Aorta (tissue), 5 donors: Measurements from ENCODE around the gene CHRNB4. TPM values are rescaled to one million over a fixed set of nuclear protein-coding genes. Genes with fewer than 3 reads are reported as not detected.

Experiments used
- ATAC-seq: fragments of 200-7000 bp; cut with Tn5 transposase; one replicate; pipeline ENCODE4 v1.9.1; 2022; ENCODE audit warnings: moderate library complexity; ENCODE audit not compliant: low FRiP score
- DNase-seq, 2 donors: peaks; one replicate each; pipeline ENCODE4 v3.0.0-alpha.2; 2020
- H3K27ac ChIP-seq, 2 donors: one replicate each; pipeline ENCODE4 v1.5.1; 2013; ENCODE audit warnings: low read length in 2 of 2, mild to moderate bottlenecking in 2 of 2, moderate library complexity in 2 of 2, control low read depth in 1 of 2, inconsistent platforms in 1 of 2, low read depth in 1 of 2
- H3K27me3 ChIP-seq, 2 donors: one replicate each; pipeline ENCODE4 v1.6.1; 2013; ENCODE audit warnings: control low read depth in 1 of 2, low read length in 1 of 2, mild to moderate bottlenecking in 1 of 2, moderate library complexity in 1 of 2; ENCODE audit not compliant: insufficient read depth in 2 of 2, control insufficient read depth in 1 of 2
- H3K36me3 ChIP-seq, 2 donors: one replicate each; pipeline ENCODE4 v1.6.1; 2013; ENCODE audit warnings: control low read depth in 1 of 2, low read length in 1 of 2, mild to moderate bottlenecking in 1 of 2; ENCODE audit not compliant: insufficient read depth in 2 of 2, control insufficient read depth in 1 of 2
- H3K4me1 ChIP-seq, 2 donors: one replicate each; pipeline ENCODE4 v1.6.1; 2013; ENCODE audit warnings: low read length in 2 of 2, control low read depth in 1 of 2, mild to moderate bottlenecking in 1 of 2, moderate library complexity in 1 of 2; ENCODE audit not compliant: insufficient read depth in 2 of 2, control insufficient read depth in 1 of 2
- H3K4me3 ChIP-seq, 2 donors: one replicate each; pipeline ENCODE4 v1.5.1; 2013; ENCODE audit warnings: low read length in 2 of 2, control low read depth in 1 of 2, mild to moderate bottlenecking in 1 of 2
- H3K9me3 ChIP-seq: one replicate; pipeline ENCODE4 v1.6.1; 2013; ENCODE audit warnings: mild to moderate bottlenecking, low read length; ENCODE audit not compliant: control insufficient read depth
- WGBS, 2 donors: extraction: QIAGEN DNeasy Blood & Tissue Kit; methylation state at CpG; one replicate each; pipeline ENCODE4 v1.1.7; 2013; 5-methylcytosine and 5-hydroxymethylcytosine counted together
- intact Hi-C, 2 donors: fragments of 100-400 bp; cut with DNase I; formaldehyde crosslinking; loops; one replicate each; pipeline versions ENCODE4 v1.14.2 to v1.15.0; 2022
- polyA plus RNA-seq, 2 donors: library from polyadenylated mRNA; stranded (reverse); fragments of 200-250 nt; gene quantifications; one replicate each; pipeline ENCODE4 v1.2.3, GENCODE V29; 2013
- total RNA-seq, 2 donors: library from RNA; stranded (reverse); fragmentation: NEBNext Ultra II Directional; extraction: Animal tissue kit (Norgen Biotek cat#: 25700); gene quantifications; one replicate each; pipeline ENCODE4 v1.2.1, GENCODE V29; 2021
- donor health status: healthy with polysubstance abuse.
- donor health status: Bipolar disorder and iron deficiency.
- donor health status: DM: no; HTN: no; CAD: no.
- donor health status: DM: no; HTN: no; CAD: no.
- donor health status: DM: yes; HTN: yes; CAD: no.

The CHRNB4 gene
- total and polyA plus RNA-seq, 4 donors: not detected

GRCh38 chr15:78638658-78639314 is 2.2 kb downstream of the CHRNB4 start:
- no peaks in the 10 kb centered on the region for H3K36me3 ChIP-seq
- no peak for DNase-seq
- 49 to 51% methylated on average over 4 of the region's 4 CpGs for WGBS, 2 donors
- no peak for ATAC-seq
- no peaks in the 10 kb centered on the region for H3K4me1 ChIP-seq
- H3K27ac ChIP-seq: no peak overlapping the region
- H3K27me3 ChIP-seq: no peaks in the 10 kb centered on the region
- intact Hi-C loops: no loop called here
- no peak overlapping the region for H3K4me3 ChIP-seq
- H3K9me3 ChIP-seq: no peaks in the 10 kb centered on the region

- intact Hi-C loops: no loop called here
- no peaks in the 10 kb centered on the region for H3K9me3 ChIP-seq
- H3K27me3 ChIP-seq: no peaks in the 10 kb centered on the region
- H3K27ac ChIP-seq: no peak overlapping the region
- 84 to 88% methylated on average over 4 of the region's 4 CpGs for WGBS, 2 donors
- ATAC-seq: no peak
- H3K4me1 ChIP-seq: no peaks in the 10 kb centered on the region
- no peaks in the 10 kb centered on the region for H3K36me3 ChIP-seq
- H3K4me3 ChIP-seq: no peak overlapping the region
- DNase-seq: no peak
Measured at GRCh38 chr15:78637776-78638435, 3.1 kb downstream of the CHRNB4 start.

- no peaks in the 10 kb centered on the region for H3K4me1 ChIP-seq
- no peak for DNase-seq
- no peaks in the 10 kb centered on the region for H3K27me3 ChIP-seq
- H3K9me3 ChIP-seq: no peaks in the 10 kb centered on the region
- WGBS, 2 donors: 91 to 92% methylated on average over 2 of the region's 2 CpGs
- no peak for ATAC-seq
- intact Hi-C loops: no loop called here
- no peaks in the 10 kb centered on the region for H3K36me3 ChIP-seq
- H3K4me3 ChIP-seq: no peak overlapping the region
- H3K27ac ChIP-seq: no peak overlapping the region
Measured at GRCh38 chr15:78636378-78636859, 4.6 kb downstream of the CHRNB4 start.

- 92 to 93% methylated on average over 10 of the region's 10 CpGs for WGBS, 2 donors
- DNase-seq (no peak), ATAC-seq (no peak)
- no peaks in the 10 kb centered on the region for H3K4me1 ChIP-seq
- H3K27me3 ChIP-seq: no peaks in the 10 kb centered on the region
- intact Hi-C loops: no loop called here
- no peak overlapping the region for H3K27ac ChIP-seq
- no peaks in the 10 kb centered on the region for H3K36me3 ChIP-seq
- H3K9me3 ChIP-seq: no peaks in the 10 kb centered on the region
- H3K4me3 ChIP-seq: no peak overlapping the region
Measured at GRCh38 chr15:78635346-78635745, 5.7 kb downstream of the CHRNB4 start.

GRCh38 chr15:78634210-78635145 is 6.5 kb downstream of the CHRNB4 start:
- DNase-seq (no peak), ATAC-seq (no peak)
- Histone ChIP-seq H3K27ac (no peak overlapping the region), H3K4me3 (no peak overlapping the region), H3K4me1 (no peaks in the 10 kb centered on the region), H3K9me3 (no peaks in the 10 kb centered on the region), H3K36me3 (no peaks in the 10 kb centered on the region), H3K27me3 (no peaks in the 10 kb centered on the region)
- intact Hi-C loops: no loop called here
- 81 to 84% methylated on average over 12 of the region's 12 CpGs for WGBS, 2 donors

- H3K27ac ChIP-seq: no peak overlapping the region
- no peaks in the 10 kb centered on the region for H3K4me1 ChIP-seq
- intact Hi-C loops: no loop called here
- no peaks in the 10 kb centered on the region for H3K27me3 ChIP-seq
- 90 to 95% methylated on average over 2 of the region's 2 CpGs for WGBS, 2 donors
- no peak for ATAC-seq
- no peaks in the 10 kb centered on the region for H3K36me3 ChIP-seq
- H3K4me3 ChIP-seq: no peak overlapping the region
- DNase-seq: no peak
- no peaks in the 10 kb centered on the region for H3K9me3 ChIP-seq
Measured at GRCh38 chr15:78633348-78633747, 7.7 kb downstream of the CHRNB4 start.

GRCh38 chr15:78630886-78631633 is 9.9 kb downstream of the CHRNB4 start:
- 88 to 89% methylated on average over 9 of the region's 9 CpGs for WGBS, 2 donors
- DNase-seq: no peak
- Histone ChIP-seq H3K27me3 (no peaks in the 10 kb centered on the region), H3K36me3 (no peaks in the 10 kb centered on the region), H3K9me3 (no peaks in the 10 kb centered on the region), H3K4me3 (no peak overlapping the region), H3K27ac (no peak overlapping the region), H3K4me1 (no peaks in the 10 kb centered on the region)
- ATAC-seq: no peak
- intact Hi-C loops: no loop called here

GRCh38 chr15:78629716-78630065 is 11.3 kb downstream of the CHRNB4 start:
- DNase-seq: peak in 1 of 2 donors; percentile 66

More at GRCh38 chr15:78629716-78630065, 11.3 kb downstream of the CHRNB4 start:
- intact Hi-C loops: no loop called here
- ATAC-seq: no peak
- Histone ChIP-seq H3K27me3 (no peaks in the 10 kb centered on the region), H3K36me3 (no peaks in the 10 kb centered on the region), H3K4me3 (no peak overlapping the region), H3K27ac (no peak overlapping the region), H3K9me3 (no peaks in the 10 kb centered on the region), H3K4me1 (no peaks in the 10 kb centered on the region)
- WGBS, 2 donors: 93 to 94% methylated on average over 12 of the region's 12 CpGs
